A673 (cell line): ENCODE data around the gene EXOC4. TPM values are rescaled to one million over a fixed set of nuclear protein-coding genes. Genes with fewer than 3 reads are reported as not detected.

Experiments
- BruUV-seq: library from RNA; stranded (reverse); fragments of 400-500 nt; replicated peaks from 2 replicates; lab custom pipeline; 2021; lab: Mats Ljungman, UMichigan
- CTCF ChIA-PET: fragments of 300-600 bp; sonication (Branson Sonifier 250); formaldehyde crosslinking; loops from one replicate; lab custom pipeline; 2022; ENCODE audit warnings: antibody characterized with exemption; lab: Charles Lee
- POLR2A ChIA-PET: fragments of 300-600 bp; sonication (Branson Sonifier 250); formaldehyde crosslinking; loops from one replicate; lab custom pipeline; 2022; ENCODE audit warnings: antibody characterized with exemption; ENCODE audit not compliant: low non-redundant PET; lab: Charles Lee
- DNase-seq: peaks from one replicate; pipeline ENCODE4 v3.0.0-alpha.2; 2015; ENCODE audit warnings: low spot score
- H3K27ac ChIP-seq: fragments of 200-600 bp; sonication (generic); 2 replicates; pipeline ENCODE4 v1.5.1; 2016; ENCODE audit warnings: mixed run types, low read depth, mild to moderate bottlenecking, mixed read lengths, antibody characterized with exemption, low read length; ENCODE audit not compliant: poor library complexity, severe bottlenecking
- H3K27me3 ChIP-seq: fragments of 200-600 bp; sonication (generic); replicated peaks from 2 replicates; pipeline ENCODE4 v1.6.1; 2017; ENCODE audit warnings: mixed run types, low read depth, mild to moderate bottlenecking, mixed read lengths, antibody characterized with exemption, low read length; ENCODE audit not compliant: insufficient read depth, poor library complexity
- H3K36me3 ChIP-seq: fragments of 200-600 bp; sonication (generic); 2 replicates; pipeline ENCODE4 v1.6.1; 2016; ENCODE audit warnings: mixed run types, mild to moderate bottlenecking, mixed read lengths, antibody characterized with exemption, low read length; ENCODE audit not compliant: insufficient read depth, poor library complexity, severe bottlenecking
- H3K4me1 ChIP-seq: fragments of 200-600 bp; sonication (generic); 2 replicates; pipeline ENCODE4 v1.6.1; 2017; ENCODE audit warnings: mixed run types, mild to moderate bottlenecking, mixed read lengths, antibody characterized with exemption, low read length; ENCODE audit not compliant: insufficient read depth, poor library complexity, severe bottlenecking
- H3K4me3 ChIP-seq: fragments of 200-600 bp; sonication (generic); 2 replicates; pipeline ENCODE4 v1.5.1; 2016; ENCODE audit warnings: low read depth, mixed run types, mild to moderate bottlenecking, mixed read lengths, low read length; ENCODE audit not compliant: poor library complexity, severe bottlenecking
- H3K9me3 ChIP-seq: fragments of 200-600 bp; sonication (generic); 2 replicates; pipeline ENCODE4 v1.6.1; 2016; ENCODE audit warnings: mixed run types, low read depth, mild to moderate bottlenecking, mixed read lengths, antibody characterized with exemption, low read length; ENCODE audit not compliant: poor library complexity, severe bottlenecking
- CTCF ChIP-seq: fragments of 300-800, 200-600 bp; sonication (generic); conservative IDR thresholded peaks from 2 replicates; pipeline ENCODE4 v1.5.1; 2017; ENCODE audit warnings: low read depth, mild to moderate bottlenecking, antibody characterized with exemption, low read length, moderate library complexity, mixed read lengths
- EZH2 ChIP-seq: fragments of 200-600 bp; sonication (generic); IDR thresholded peaks from 2 replicates; pipeline ENCODE4 v1.6.1; 2017; ENCODE audit warnings: borderline replicate concordance, low read depth, mild to moderate bottlenecking, mixed read lengths, antibody characterized with exemption, low read length; ENCODE audit not compliant: poor library complexity, severe bottlenecking
- intact Hi-C: fragments of 100-400 bp; cut with micrococcal nuclease; formaldehyde crosslinking; loops from one replicate; pipeline ENCODE4 v1.10.0; 2022; ENCODE audit not compliant: unreplicated experiment
- total RNA-seq: library from RNA; stranded (reverse); gene quantifications from 2 replicates; pipeline ENCODE4 v1.2.3, GENCODE V29; 2021

Gene EXOC4
- total RNA-seq, 1 experiment from 2014 or later: 66.1 TPM

GRCh38 chr7:133827707-133828623 is 575.1 kb downstream of the EXOC4 start:
- intact Hi-C loops: no loop called here
- Histone ChIP-seq H3K4me3 (no peak overlapping the region), H3K36me3 (no peaks in the 10 kb centered on the region), H3K27ac (no peak overlapping the region), H3K9me3 (no peaks in the 10 kb centered on the region), H3K27me3 (no peaks in the 10 kb centered on the region), H3K4me1 (no peaks in the 10 kb centered on the region)
- BruUV-seq: no TSS peak
- no peak for TF ChIP-seq EZH2
- no peak for TF ChIP-seq CTCF
- CTCF ChIA-PET: no interaction called here
- POLR2A ChIA-PET: no interaction called here
- no peak for DNase-seq

GRCh38 chr7:133828906-133829305 is 576.0 kb downstream of the EXOC4 start:
- H3K4me3 ChIP-seq: no peak overlapping the region
- no peaks in the 10 kb centered on the region for H3K27me3 ChIP-seq
- H3K27ac ChIP-seq: no peak overlapping the region
- intact Hi-C loops: no loop called here
- no peak for DNase-seq
- CTCF ChIA-PET: no interaction called here
- H3K36me3 ChIP-seq: no peaks in the 10 kb centered on the region
- no peaks in the 10 kb centered on the region for H3K4me1 ChIP-seq
- TF ChIP-seq CTCF (no peak), EZH2 (no peak)
- no TSS peak for BruUV-seq
- POLR2A ChIA-PET: no interaction called here
- no peaks in the 10 kb centered on the region for H3K9me3 ChIP-seq

GRCh38 chr7:133829336-133829897 is 576.5 kb downstream of the EXOC4 start:
- BruUV-seq: no TSS peak
- intact Hi-C loops: no loop called here
- no peak for DNase-seq
- H3K4me1 ChIP-seq: no peaks in the 10 kb centered on the region
- ChIA-PET POLR2A (no interaction called here), CTCF (no interaction called here)
- H3K27me3 ChIP-seq: no peaks in the 10 kb centered on the region
- H3K4me3 ChIP-seq: no peak overlapping the region
- no peaks in the 10 kb centered on the region for H3K36me3 ChIP-seq
- no peaks in the 10 kb centered on the region for H3K9me3 ChIP-seq
- H3K27ac ChIP-seq: no peak overlapping the region
- TF ChIP-seq CTCF (no peak), EZH2 (no peak)
